ENCODE measurements around the gene SERPINA1. TPM values are rescaled to one million over a fixed set of nuclear protein-coding genes. Genes with fewer than 3 reads are reported as not detected.

SERPINA1 gene
- total RNA-seq, 1 experiment from 2014 or later = not detected

DNA sequence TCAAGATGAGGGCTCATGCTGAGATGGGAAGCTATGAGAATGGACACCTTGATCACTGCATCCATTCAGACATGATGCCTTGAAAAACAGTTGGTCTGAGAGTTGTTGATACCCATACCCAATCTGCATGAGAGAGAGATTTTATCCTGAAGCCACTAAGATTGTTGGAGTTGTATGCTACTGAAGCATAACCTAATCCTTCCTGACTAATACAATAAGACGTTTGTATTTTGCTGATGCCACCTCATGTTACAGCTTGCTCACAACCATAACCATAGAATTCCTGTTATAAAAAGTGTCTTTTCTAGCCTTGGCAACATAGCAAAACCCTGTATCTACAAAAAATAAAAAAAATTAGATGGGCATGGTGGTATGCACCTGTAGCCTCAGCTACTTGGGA, 12.7 kb upstream of the SERPINA1 start:
- no peak overlapping the region for H2BK120ac ChIP-seq (ENCODE audit: low read depth, low read length, poor library complexity, severe bottlenecking)
- no peak overlapping the region for H4K91ac ChIP-seq (ENCODE audit: insufficient read length, low read depth, low read length)
- no peak overlapping the region for H3K27ac Mint-ChIP-seq
- no peak overlapping the region for H3K4ac ChIP-seq (ENCODE audit: low read depth, low read length)
- peaks cover under 1% of the 10 kb centered on the region for H3K27me3 Mint-ChIP-seq (ENCODE audit: low read depth)
- no peak overlapping the region for H3K14ac ChIP-seq (ENCODE audit: insufficient read depth, low read length)
- H3K9ac ChIP-seq (ENCODE audit: extremely low read depth, insufficient read length, low read length) = no peak overlapping the region
- H4K5ac ChIP-seq (ENCODE audit: insufficient read length, low read depth, low read length) = no peak overlapping the region
- H3K9me3 ChIP-seq (ENCODE audit: control insufficient read depth, low read depth, low read length) = peaks cover 9% of the 10 kb centered on the region
- H3K23ac ChIP-seq (ENCODE audit: insufficient read length, low read depth, low read length) = no peak overlapping the region
- no peak overlapping the region for H2AFZ ChIP-seq (ENCODE audit: low read length)
- H2BK5ac ChIP-seq (ENCODE audit: insufficient read length, low read length) = no peak overlapping the region
- no peaks in the 10 kb centered on the region for H3K79me1 ChIP-seq (ENCODE audit: insufficient read depth, low read depth, low read length, poor library complexity, severe bottlenecking)
- H3T11ph ChIP-seq (ENCODE audit: low read length) = no peak overlapping the region
- peaks cover 14% of the 10 kb centered on the region for H3K4me1 ChIP-seq (ENCODE audit: insufficient read depth, low read length)
- no peaks in the 10 kb centered on the region for H3K79me2 ChIP-seq (ENCODE audit: insufficient read depth, low read length)
- no peak overlapping the region for H4K8ac ChIP-seq (replicated peaks; ENCODE audit: insufficient read length, low read depth, low read length)
- no peak overlapping the region for H3K4me2 ChIP-seq (ENCODE audit: insufficient read depth, insufficient read length, low read length)
- no peaks in the 10 kb centered on the region for H3K23me2 ChIP-seq (ENCODE audit: insufficient read length, low read depth, low read length, poor library complexity, severe bottlenecking)
- H3K9me3 Mint-ChIP-seq = peaks cover 8 to 10% of the 10 kb centered on the region in 2 experiments; a peak in 4 of 5 replicates
- no peak overlapping the region for H3K18ac ChIP-seq (ENCODE audit: insufficient read length, low read depth, low read length)
- H3K56ac ChIP-seq (ENCODE audit: insufficient read length, low read depth, low read length) = no peak overlapping the region
- H3K36me3 Mint-ChIP-seq (ENCODE audit: insufficient read depth in 1 of 3, low read depth in 3 of 3) = peaks cover 0 to 2% (median 0%) of the 10 kb centered on the region in 3 experiments; a peak in 2 of 7 replicates
- no peak for DNase-seq
- H3K4me3 Mint-ChIP-seq = no peak overlapping the region
- WGBS (ENCODE audit: extremely low coverage, insufficient read length, low lambda C conversion rate) = no CpG with 5 or more reads among the region's 1 CpG
- no peak overlapping the region for H3K27ac ChIP-seq (ENCODE audit: insufficient read length, low read depth, low read length)
- no peak overlapping the region for H2BK20ac ChIP-seq (ENCODE audit: low read depth, low read length, poor library complexity, severe bottlenecking)
- TF ChIP-seq, protein P1, sequence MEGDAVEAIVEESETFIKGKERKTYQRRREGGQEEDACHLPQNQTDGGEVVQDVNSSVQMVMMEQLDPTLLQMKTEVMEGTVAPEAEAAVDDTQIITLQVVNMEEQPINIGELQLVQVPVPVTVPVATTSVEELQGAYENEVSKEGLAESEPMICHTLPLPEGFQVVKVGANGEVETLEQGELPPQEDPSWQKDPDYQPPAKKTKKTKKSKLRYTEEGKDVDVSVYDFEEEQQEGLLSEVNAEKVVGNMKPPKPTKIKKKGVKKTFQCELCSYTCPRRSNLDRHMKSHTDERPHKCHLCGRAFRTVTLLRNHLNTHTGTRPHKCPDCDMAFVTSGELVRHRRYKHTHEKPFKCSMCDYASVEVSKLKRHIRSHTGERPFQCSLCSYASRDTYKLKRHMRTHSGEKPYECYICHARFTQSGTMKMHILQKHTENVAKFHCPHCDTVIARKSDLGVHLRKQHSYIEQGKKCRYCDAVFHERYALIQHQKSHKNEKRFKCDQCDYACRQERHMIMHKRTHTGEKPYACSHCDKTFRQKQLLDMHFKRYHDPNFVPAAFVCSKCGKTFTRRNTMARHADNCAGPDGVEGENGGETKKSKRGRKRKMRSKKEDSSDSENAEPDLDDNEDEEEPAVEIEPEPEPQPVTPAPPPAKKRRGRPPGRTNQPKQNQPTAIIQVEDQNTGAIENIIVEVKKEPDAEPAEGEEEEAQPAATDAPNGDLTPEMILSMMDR (conservative IDR thresholded peaks at IDR 0.05) = no peak
- no peak overlapping the region for H2BK12ac ChIP-seq (ENCODE audit: insufficient read length, low read depth, low read length)
- H4K20me1 ChIP-seq (ENCODE audit: control insufficient read depth, insufficient read depth, insufficient read length) = no peaks in the 10 kb centered on the region
- peaks cover 38 to 41% of the 10 kb centered on the region in 2 experiments for H3K4me1 Mint-ChIP-seq
- no peak overlapping the region for H2BK15ac ChIP-seq (ENCODE audit: low read depth, low read length)
- no peaks in the 10 kb centered on the region for H3K27me3 ChIP-seq (ENCODE audit: insufficient read depth, low read length)
- no peak overlapping the region for H2AK5ac ChIP-seq (ENCODE audit: insufficient read length, low read length)

Data from H9 (cell line).